GM23338 (cell line): ENCODE results near the gene MOCOS. TPM values are rescaled to one million over a fixed set of nuclear protein-coding genes. Genes with fewer than 3 reads are reported as not detected.

Experiments used
- ATAC-seq: fragments of 200-7000 bp; cut with Tn5 transposase; 3 replicates; pipeline ENCODE4 v1.9.1; 2020
- DNase-seq: peaks from one replicate; pipeline ENCODE4 v3.0.0-alpha.2; 2015; ENCODE audit warnings: low spot score
- H2AFZ ChIP-seq: fragments of 200-600 bp; sonication (generic); 2 replicates; pipeline ENCODE4 v1.8.0; 2016; ENCODE audit warnings: antibody characterized with exemption, mild to moderate bottlenecking, moderate library complexity
- H3F3A ChIP-seq: fragments of 200-600 bp; sonication (generic); replicated peaks from 2 replicates; pipeline ENCODE4 v1.8.0; 2017; ENCODE audit warnings: antibody characterized with exemption, mixed run types, low read depth
- H3K27ac ChIP-seq: fragments of 200-600 bp; sonication (generic); 2 replicates; pipeline ENCODE4 v1.6.1; 2016; ENCODE audit warnings: low read depth
- H3K27me3 ChIP-seq: fragments of 200-600 bp; sonication (generic); 2 replicates; pipeline ENCODE4 v1.8.0; 2016; ENCODE audit warnings: mild to moderate bottlenecking, mixed run types, moderate library complexity; ENCODE audit not compliant: insufficient read depth
- H3K36me3 ChIP-seq: fragments of 200-600 bp; sonication (generic); 2 replicates; pipeline ENCODE4 v1.8.0; 2016; ENCODE audit warnings: mild to moderate bottlenecking; ENCODE audit not compliant: insufficient read depth
- H3K4me1 ChIP-seq: fragments of 200-600 bp; sonication (generic); 2 replicates; pipeline ENCODE4 v1.8.0; 2016; ENCODE audit warnings: mild to moderate bottlenecking, moderate library complexity; ENCODE audit not compliant: insufficient read depth
- H3K4me2 ChIP-seq: fragments of 200-600 bp; sonication (generic); 2 replicates; pipeline ENCODE4 v1.7.1; 2017; ENCODE audit warnings: mixed run types
- H3K4me3 ChIP-seq: fragments of 200-600 bp; sonication (generic); 2 replicates; pipeline ENCODE4 v1.6.1; 2016; ENCODE audit warnings: mixed run types
- H3K79me2 ChIP-seq: fragments of 200-600 bp; sonication (generic); replicated peaks from 2 replicates; pipeline ENCODE4 v1.8.0; 2017; ENCODE audit warnings: mild to moderate bottlenecking; ENCODE audit not compliant: insufficient read depth
- H3K9me2 ChIP-seq: fragments of 200-600 bp; sonication (generic); 2 replicates; pipeline ENCODE4 v1.8.0; 2017; ENCODE audit not compliant: insufficient read depth
- H4K20me1 ChIP-seq: fragments of 200-600 bp; sonication (generic); replicated peaks from 2 replicates; pipeline ENCODE4 v1.8.0; 2017; ENCODE audit warnings: mild to moderate bottlenecking; ENCODE audit not compliant: insufficient read depth
- H3K27ac Mint-ChIP-seq: 2 replicates; pipeline ENCODE4 v1.8.0; 2020; ENCODE audit warnings: inconsistent platforms, mild to moderate bottlenecking, moderate library complexity, mixed read lengths
- H3K27me3 Mint-ChIP-seq: 3 replicates; pipeline ENCODE4 v1.8.0; 2022; ENCODE audit warnings: low read depth, mild to moderate bottlenecking, moderate library complexity, mixed read lengths, inconsistent platforms; ENCODE audit not compliant: insufficient read depth, poor library complexity
- H3K36me3 Mint-ChIP-seq: 3 replicates; pipeline ENCODE4 v1.8.0; 2021; ENCODE audit warnings: low read depth, mild to moderate bottlenecking, inconsistent platforms, moderate library complexity, mixed read lengths
- H3K4me1 Mint-ChIP-seq: 3 replicates; pipeline ENCODE4 v1.8.0; 2020; ENCODE audit warnings: mild to moderate bottlenecking, inconsistent platforms, mixed read lengths
- H3K4me3 Mint-ChIP-seq: 3 replicates; pipeline ENCODE4 v1.8.0; 2021; ENCODE audit warnings: moderate library complexity, mild to moderate bottlenecking, inconsistent platforms, mixed read lengths
- H3K9me3 Mint-ChIP-seq: 3 replicates; pipeline ENCODE4 v1.8.0; 2020; ENCODE audit warnings: moderate library complexity, mild to moderate bottlenecking, inconsistent platforms, mixed read lengths
- EZH2 ChIP-seq: fragments of 200-600 bp; sonication (generic); IDR thresholded peaks from one replicate; pipeline ENCODE4 v1.8.0; 2017; ENCODE audit warnings: antibody characterized with exemption, mild to moderate bottlenecking, low read depth; ENCODE audit not compliant: unreplicated experiment
- EZH2phosphoT487 ChIP-seq: fragments of 200-600 bp; sonication (generic); IDR thresholded peaks from one replicate; pipeline ENCODE4 v1.8.1; 2018; ENCODE audit warnings: antibody characterized with exemption; ENCODE audit not compliant: unreplicated experiment
- NANOG ChIP-seq: IDR thresholded peaks from 2 replicates; pipeline ENCODE4 v1.6.1; 2016; ENCODE audit warnings: antibody characterized with exemption, borderline replicate concordance
- POLR2AphosphoS5 ChIP-seq: IDR thresholded peaks from 2 replicates; pipeline ENCODE4 v1.6.1; 2016; ENCODE audit warnings: antibody characterized with exemption, low read depth
- STAT1 ChIP-seq: IDR thresholded peaks from one replicate; pipeline ENCODE4 v1.6.1; 2016; ENCODE audit warnings: antibody characterized with exemption; ENCODE audit not compliant: unreplicated experiment
- ZNF114 ChIP-seq: fragments of 250-450 bp; sonication (Bioruptor Pico); IDR thresholded peaks from 2 replicates; pipeline ENCODE4 v1.5.0; 2020; ENCODE audit warnings: mild to moderate bottlenecking, moderate library complexity
- ZNF331 ChIP-seq: fragments of 250-450 bp; sonication (Bioruptor Pico); IDR thresholded peaks from 2 replicates; pipeline ENCODE4 v1.5.0; 2020; ENCODE audit warnings: low read depth, mild to moderate bottlenecking, moderate library complexity
- long read RNA-seq: library from polyadenylated mRNA; unstranded; transcript quantifications from one replicate; pipeline ENCODE4 v2.0.0, GENCODE V29; 2020; ENCODE audit not compliant: unreplicated experiment
- polyA plus RNA-seq: library from polyadenylated mRNA; unstranded; fragments of >200 nt; fragmentation: Nextera tagmentation; extraction: Ambion mirVana; gene quantifications from 2 replicates; pipeline ENCODE4 v1.2.1, GENCODE V29; 2016
- total RNA-seq: library from RNA; depleted of rRNA; stranded (reverse); fragments of >200 nt; shearing (Covaris generic); gene quantifications from 2 replicates; pipeline ENCODE4 v1.2.3, GENCODE V29; 2014; rRNA removed
- TF ChIP-seq, protein P1 (sequence below): IDR thresholded peaks from 2 replicates; pipeline ENCODE4 v1.6.1; 2016; ENCODE audit warnings: antibody characterized with exemption
- TF ChIP-seq, protein P2 (sequence below), 2 experiments: fragments of 200-600 bp in 1 of 2; sonication (generic) in 1 of 2; conservative IDR thresholded peaks; 2 replicates each; pipeline versions ENCODE4 v1.5.1 to v1.6.1; 2016 to 2017; ENCODE audit warnings: antibody characterized with exemption in 2 of 2, low read depth in 2 of 2, mild to moderate bottlenecking in 2 of 2, moderate library complexity in 1 of 2
- TF ChIP-seq, protein P3 (sequence below): IDR thresholded peaks from one replicate; pipeline ENCODE4 v1.6.1; 2018; ENCODE audit warnings: antibody characterized with exemption; ENCODE audit not compliant: unreplicated experiment

The MOCOS gene, protein sequence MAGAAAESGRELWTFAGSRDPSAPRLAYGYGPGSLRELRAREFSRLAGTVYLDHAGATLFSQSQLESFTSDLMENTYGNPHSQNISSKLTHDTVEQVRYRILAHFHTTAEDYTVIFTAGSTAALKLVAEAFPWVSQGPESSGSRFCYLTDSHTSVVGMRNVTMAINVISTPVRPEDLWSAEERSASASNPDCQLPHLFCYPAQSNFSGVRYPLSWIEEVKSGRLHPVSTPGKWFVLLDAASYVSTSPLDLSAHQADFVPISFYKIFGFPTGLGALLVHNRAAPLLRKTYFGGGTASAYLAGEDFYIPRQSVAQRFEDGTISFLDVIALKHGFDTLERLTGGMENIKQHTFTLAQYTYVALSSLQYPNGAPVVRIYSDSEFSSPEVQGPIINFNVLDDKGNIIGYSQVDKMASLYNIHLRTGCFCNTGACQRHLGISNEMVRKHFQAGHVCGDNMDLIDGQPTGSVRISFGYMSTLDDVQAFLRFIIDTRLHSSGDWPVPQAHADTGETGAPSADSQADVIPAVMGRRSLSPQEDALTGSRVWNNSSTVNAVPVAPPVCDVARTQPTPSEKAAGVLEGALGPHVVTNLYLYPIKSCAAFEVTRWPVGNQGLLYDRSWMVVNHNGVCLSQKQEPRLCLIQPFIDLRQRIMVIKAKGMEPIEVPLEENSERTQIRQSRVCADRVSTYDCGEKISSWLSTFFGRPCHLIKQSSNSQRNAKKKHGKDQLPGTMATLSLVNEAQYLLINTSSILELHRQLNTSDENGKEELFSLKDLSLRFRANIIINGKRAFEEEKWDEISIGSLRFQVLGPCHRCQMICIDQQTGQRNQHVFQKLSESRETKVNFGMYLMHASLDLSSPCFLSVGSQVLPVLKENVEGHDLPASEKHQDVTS
- 6.5 and 7.2 TPM in 2 replicates for total RNA-seq
- 3.7 and 3.9 TPM in 2 replicates for polyA plus RNA-seq
- long read RNA-seq, full-length matches to known transcripts = 4 of 15 reads
- long read RNA-seq, partial matches to known transcripts = 3 of 15 reads
- long read RNA-seq, other reads (novel, unspliced or antisense) = 8 of 15 reads

DNA sequence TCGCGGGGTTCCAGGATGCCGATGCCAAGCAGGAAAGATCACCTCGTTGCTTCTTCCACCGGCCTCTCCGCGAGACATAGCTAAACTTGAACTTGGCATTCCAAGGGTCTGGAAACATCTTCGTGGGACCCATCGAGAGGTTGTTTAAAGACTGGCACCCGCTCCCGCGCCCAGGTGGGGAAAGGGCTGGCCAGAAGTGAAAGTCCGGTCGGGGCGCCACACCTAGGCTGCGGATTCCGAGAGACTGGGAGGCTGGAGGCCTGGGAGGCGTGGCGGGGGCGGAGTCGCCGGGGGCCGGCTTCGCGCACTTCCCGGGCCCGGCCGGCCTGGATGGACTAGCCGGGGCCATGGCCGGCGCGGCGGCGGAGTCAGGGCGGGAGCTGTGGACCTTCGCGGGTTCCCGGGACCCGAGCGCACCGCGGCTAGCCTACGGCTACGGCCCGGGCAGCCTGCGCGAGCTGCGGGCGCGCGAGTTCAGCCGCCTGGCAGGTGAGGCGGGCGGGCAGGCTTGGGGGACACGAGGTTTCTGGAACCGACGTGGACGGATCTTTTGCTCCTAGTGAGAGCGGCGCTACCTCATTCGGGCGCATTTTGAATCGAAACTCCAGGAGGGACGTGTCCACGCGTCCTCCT is at the start of gene MOCOS:
Gene MOCOS, plus strand, starts transcription at position 305 of the 633 bp plus-strand sequence. Its CDS starts 43 bp downstream, at position 348.
- Histone ChIP-seq H3K27me3 (peaks cover 44% of the 10 kb centered on the region), H3K79me2 (peaks cover 11% of the 10 kb centered on the region; the same call in 1 of the 2 replicates), H3K4me1 (peaks cover 14% of the 10 kb centered on the region), H4K20me1 (peaks cover 16% of the 10 kb centered on the region), H3K36me3 (no peaks in the 10 kb centered on the region), H2AFZ (peak within 1 kb of the TSS; percentile 99), H3F3A (peaks cover 9% of the 10 kb centered on the region; the same call in 1 of the 2 replicates), H3K4me2 (peak within 1 kb of the TSS; percentile 99), H3K4me3 (peak within 1 kb of the TSS; percentile 87), H3K9me2 (no peaks in the 10 kb centered on the region), H3K27ac (no peak within 1 kb of the TSS)
- no peaks in the 10 kb centered on the region for H3K9me3 Mint-ChIP-seq
- H3K27me3 Mint-ChIP-seq = peaks cover 31% of the 10 kb centered on the region
- ATAC-seq (peak; percentile 87), DNase-seq (peak; percentile 88)
- peaks cover 32% of the 10 kb centered on the region for H3K4me1 Mint-ChIP-seq
- peaks cover 19% of the 10 kb centered on the region for H3K36me3 Mint-ChIP-seq
- peak within 1 kb of the TSS; percentile 76; the same call in 1 of the 2 replicates for H3K27ac Mint-ChIP-seq
- H3K4me3 Mint-ChIP-seq = peak within 1 kb of the TSS; percentile 92
- TF ChIP-seq, protein P1, sequence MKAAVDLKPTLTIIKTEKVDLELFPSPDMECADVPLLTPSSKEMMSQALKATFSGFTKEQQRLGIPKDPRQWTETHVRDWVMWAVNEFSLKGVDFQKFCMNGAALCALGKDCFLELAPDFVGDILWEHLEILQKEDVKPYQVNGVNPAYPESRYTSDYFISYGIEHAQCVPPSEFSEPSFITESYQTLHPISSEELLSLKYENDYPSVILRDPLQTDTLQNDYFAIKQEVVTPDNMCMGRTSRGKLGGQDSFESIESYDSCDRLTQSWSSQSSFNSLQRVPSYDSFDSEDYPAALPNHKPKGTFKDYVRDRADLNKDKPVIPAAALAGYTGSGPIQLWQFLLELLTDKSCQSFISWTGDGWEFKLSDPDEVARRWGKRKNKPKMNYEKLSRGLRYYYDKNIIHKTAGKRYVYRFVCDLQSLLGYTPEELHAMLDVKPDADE = no peak
- TF ChIP-seq EZH2phosphoT487 = no peak
- TF ChIP-seq, protein P2, sequence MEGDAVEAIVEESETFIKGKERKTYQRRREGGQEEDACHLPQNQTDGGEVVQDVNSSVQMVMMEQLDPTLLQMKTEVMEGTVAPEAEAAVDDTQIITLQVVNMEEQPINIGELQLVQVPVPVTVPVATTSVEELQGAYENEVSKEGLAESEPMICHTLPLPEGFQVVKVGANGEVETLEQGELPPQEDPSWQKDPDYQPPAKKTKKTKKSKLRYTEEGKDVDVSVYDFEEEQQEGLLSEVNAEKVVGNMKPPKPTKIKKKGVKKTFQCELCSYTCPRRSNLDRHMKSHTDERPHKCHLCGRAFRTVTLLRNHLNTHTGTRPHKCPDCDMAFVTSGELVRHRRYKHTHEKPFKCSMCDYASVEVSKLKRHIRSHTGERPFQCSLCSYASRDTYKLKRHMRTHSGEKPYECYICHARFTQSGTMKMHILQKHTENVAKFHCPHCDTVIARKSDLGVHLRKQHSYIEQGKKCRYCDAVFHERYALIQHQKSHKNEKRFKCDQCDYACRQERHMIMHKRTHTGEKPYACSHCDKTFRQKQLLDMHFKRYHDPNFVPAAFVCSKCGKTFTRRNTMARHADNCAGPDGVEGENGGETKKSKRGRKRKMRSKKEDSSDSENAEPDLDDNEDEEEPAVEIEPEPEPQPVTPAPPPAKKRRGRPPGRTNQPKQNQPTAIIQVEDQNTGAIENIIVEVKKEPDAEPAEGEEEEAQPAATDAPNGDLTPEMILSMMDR (conservative IDR thresholded peaks at IDR 0.05; ENCODE audit: low read depth in 2 of 2) = no peak
- TF ChIP-seq POLR2AphosphoS5 = peak; percentile 77
- no peak for TF ChIP-seq NANOG
- no peak for TF ChIP-seq ZNF331 (CRISPR knock-in tag)
- TF ChIP-seq ZNF114 (CRISPR knock-in tag) = no peak
- TF ChIP-seq, protein P3, sequence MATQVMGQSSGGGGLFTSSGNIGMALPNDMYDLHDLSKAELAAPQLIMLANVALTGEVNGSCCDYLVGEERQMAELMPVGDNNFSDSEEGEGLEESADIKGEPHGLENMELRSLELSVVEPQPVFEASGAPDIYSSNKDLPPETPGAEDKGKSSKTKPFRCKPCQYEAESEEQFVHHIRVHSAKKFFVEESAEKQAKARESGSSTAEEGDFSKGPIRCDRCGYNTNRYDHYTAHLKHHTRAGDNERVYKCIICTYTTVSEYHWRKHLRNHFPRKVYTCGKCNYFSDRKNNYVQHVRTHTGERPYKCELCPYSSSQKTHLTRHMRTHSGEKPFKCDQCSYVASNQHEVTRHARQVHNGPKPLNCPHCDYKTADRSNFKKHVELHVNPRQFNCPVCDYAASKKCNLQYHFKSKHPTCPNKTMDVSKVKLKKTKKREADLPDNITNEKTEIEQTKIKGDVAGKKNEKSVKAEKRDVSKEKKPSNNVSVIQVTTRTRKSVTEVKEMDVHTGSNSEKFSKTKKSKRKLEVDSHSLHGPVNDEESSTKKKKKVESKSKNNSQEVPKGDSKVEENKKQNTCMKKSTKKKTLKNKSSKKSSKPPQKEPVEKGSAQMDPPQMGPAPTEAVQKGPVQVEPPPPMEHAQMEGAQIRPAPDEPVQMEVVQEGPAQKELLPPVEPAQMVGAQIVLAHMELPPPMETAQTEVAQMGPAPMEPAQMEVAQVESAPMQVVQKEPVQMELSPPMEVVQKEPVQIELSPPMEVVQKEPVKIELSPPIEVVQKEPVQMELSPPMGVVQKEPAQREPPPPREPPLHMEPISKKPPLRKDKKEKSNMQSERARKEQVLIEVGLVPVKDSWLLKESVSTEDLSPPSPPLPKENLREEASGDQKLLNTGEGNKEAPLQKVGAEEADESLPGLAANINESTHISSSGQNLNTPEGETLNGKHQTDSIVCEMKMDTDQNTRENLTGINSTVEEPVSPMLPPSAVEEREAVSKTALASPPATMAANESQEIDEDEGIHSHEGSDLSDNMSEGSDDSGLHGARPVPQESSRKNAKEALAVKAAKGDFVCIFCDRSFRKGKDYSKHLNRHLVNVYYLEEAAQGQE = peak; percentile 18
- TF ChIP-seq STAT1 = no peak
- TF ChIP-seq EZH2 = no peak
